HepG2 (cell line): ENCODE data around the gene SECTM1. TPM values are rescaled to one million over a fixed set of nuclear protein-coding genes. Genes with fewer than 3 reads are reported as not detected.

Experiments used
- ATF7-NPFF ChIP-seq: sonication (generic); formaldehyde crosslinking; IDR thresholded peaks from 2 replicates; pipeline ENCODE4 v1.8.1; 2023; ENCODE audit warnings: mild to moderate bottlenecking, low read depth, missing genetic modification reagents, moderate library complexity
- HNRNPLL ChIP-seq: fragments of 200-400 bp; formaldehyde crosslinking; IDR thresholded peaks from 2 replicates; pipeline ENCODE4 v1.6.1; 2017; ENCODE audit warnings: mild to moderate bottlenecking, low read depth, low read length; ENCODE audit not compliant: poor library complexity, severe bottlenecking
- THAP11 ChIP-seq: IDR thresholded peaks from 2 replicates; pipeline ENCODE4 v1.6.1; 2016; ENCODE audit warnings: missing biosample characterization, missing genetic modification reagents
- ZNF251 ChIP-seq: sonication (generic); formaldehyde crosslinking; IDR thresholded peaks from 2 replicates; pipeline ENCODE4 v1.9.0; 2021; ENCODE audit warnings: mild to moderate bottlenecking, missing genetic modification reagents
- ZNF546 ChIP-seq: sonication (generic); formaldehyde crosslinking; conservative IDR thresholded peaks from 2 replicates; pipeline ENCODE4 v1.8.1; 2023; ENCODE audit warnings: mild to moderate bottlenecking, missing genetic modification reagents
- ZNF605 ChIP-seq: sonication (generic); formaldehyde crosslinking; IDR thresholded peaks from 2 replicates; pipeline ENCODE4 v1.8.0; 2022; ENCODE audit warnings: mild to moderate bottlenecking, missing genetic modification reagents
- polyA plus RNA-seq, 8 experiments: library from polyadenylated mRNA; depleted of rRNA in 3 of 8; stranded (reverse) in 7 of 8; unstranded in 1 of 8; fragments of >200 nt; fragmentation: Illumina TruSeq in 4 of 8; extraction: Trizol in 4 of 8; gene quantifications; 2 replicates each; pipeline versions ENCODE4 v1.2.1 to v1.2.3, GENCODE V29; 2011 to 2016; ENCODE audit warnings: low read depth in 4 of 8, missing spikeins in 1 of 8, mixed read lengths in 1 of 8; ENCODE audit not compliant: insufficient read depth in 1 of 8
- total RNA-seq, 5 experiments: library from RNA; depleted of rRNA; stranded (reverse); fragments of >200 nt; fragmentation: Illumina TruSeq; extraction: Trizol; gene quantifications; 2 replicates each; pipeline ENCODE4 v1.2.3, GENCODE V29; 2016; ENCODE audit warnings: low read depth in 1 of 5
- TF ChIP-seq, protein P1 (sequence below): IDR thresholded peaks from 2 replicates; pipeline ENCODE4 v1.6.1; 2016; ENCODE audit warnings: missing compliant biosample characterization, missing genetic modification reagents, borderline replicate concordance
- TF ChIP-seq, protein P2 (sequence below): sonication (generic); formaldehyde crosslinking; IDR thresholded peaks from 2 replicates; pipeline ENCODE4 v1.5.1; 2020; ENCODE audit warnings: mild to moderate bottlenecking, missing genetic modification reagents, moderate library complexity
- TF ChIP-seq, protein P3 (sequence below): sonication (generic); formaldehyde crosslinking; IDR thresholded peaks from 2 replicates; pipeline ENCODE4 v1.4.0; 2020; ENCODE audit warnings: missing genetic modification reagents
- TF ChIP-seq, protein P4 (sequence below): sonication (generic); formaldehyde crosslinking; IDR thresholded peaks from 2 replicates; pipeline ENCODE4 v1.5.1; 2020; ENCODE audit warnings: mild to moderate bottlenecking, missing genetic modification reagents, moderate library complexity

SECTM1 gene
- total and polyA plus RNA-seq, 2 of the 13 experiments (the other 11 are each of a cell fraction or from before 2014, with no cell fraction given) = 3.5 to 5.3 TPM

DNA sequence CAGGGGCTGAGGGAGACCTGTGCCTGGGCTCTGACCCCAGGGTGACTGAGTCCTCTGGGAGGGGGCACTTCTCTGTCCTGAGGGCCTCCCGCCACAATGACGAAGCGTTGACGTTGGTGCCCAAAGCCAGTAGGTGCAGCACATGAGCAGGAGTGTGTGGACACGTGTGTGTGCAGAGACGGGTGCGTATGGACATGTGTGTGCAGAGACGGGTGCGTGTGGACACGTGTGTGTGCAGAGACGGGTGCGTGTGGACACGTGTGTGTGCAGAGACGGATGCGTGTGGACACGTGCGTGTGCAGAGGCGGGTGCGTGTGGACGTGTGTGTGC lies 15.4 kb downstream of the SECTM1 start (continued):
- TF ChIP-seq, protein P1, sequence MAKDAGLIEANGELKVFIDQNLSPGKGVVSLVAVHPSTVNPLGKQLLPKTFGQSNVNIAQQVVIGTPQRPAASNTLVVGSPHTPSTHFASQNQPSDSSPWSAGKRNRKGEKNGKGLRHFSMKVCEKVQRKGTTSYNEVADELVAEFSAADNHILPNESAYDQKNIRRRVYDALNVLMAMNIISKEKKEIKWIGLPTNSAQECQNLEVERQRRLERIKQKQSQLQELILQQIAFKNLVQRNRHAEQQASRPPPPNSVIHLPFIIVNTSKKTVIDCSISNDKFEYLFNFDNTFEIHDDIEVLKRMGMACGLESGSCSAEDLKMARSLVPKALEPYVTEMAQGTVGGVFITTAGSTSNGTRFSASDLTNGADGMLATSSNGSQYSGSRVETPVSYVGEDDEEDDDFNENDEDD (CRISPR knock-in tag) = 0 out of 2 replicates have a peak, but pooled peaks have one; percentile 19
- TF ChIP-seq, protein P2, sequence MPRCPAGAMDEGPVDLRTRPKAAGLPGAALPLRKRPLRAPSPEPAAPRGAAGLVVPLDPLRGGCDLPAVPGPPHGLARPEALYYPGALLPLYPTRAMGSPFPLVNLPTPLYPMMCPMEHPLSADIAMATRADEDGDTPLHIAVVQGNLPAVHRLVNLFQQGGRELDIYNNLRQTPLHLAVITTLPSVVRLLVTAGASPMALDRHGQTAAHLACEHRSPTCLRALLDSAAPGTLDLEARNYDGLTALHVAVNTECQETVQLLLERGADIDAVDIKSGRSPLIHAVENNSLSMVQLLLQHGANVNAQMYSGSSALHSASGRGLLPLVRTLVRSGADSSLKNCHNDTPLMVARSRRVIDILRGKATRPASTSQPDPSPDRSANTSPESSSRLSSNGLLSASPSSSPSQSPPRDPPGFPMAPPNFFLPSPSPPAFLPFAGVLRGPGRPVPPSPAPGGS = 0 out of 2 replicates have a peak, but pooled peaks have one; percentile 16
- TF ChIP-seq, protein P3, sequence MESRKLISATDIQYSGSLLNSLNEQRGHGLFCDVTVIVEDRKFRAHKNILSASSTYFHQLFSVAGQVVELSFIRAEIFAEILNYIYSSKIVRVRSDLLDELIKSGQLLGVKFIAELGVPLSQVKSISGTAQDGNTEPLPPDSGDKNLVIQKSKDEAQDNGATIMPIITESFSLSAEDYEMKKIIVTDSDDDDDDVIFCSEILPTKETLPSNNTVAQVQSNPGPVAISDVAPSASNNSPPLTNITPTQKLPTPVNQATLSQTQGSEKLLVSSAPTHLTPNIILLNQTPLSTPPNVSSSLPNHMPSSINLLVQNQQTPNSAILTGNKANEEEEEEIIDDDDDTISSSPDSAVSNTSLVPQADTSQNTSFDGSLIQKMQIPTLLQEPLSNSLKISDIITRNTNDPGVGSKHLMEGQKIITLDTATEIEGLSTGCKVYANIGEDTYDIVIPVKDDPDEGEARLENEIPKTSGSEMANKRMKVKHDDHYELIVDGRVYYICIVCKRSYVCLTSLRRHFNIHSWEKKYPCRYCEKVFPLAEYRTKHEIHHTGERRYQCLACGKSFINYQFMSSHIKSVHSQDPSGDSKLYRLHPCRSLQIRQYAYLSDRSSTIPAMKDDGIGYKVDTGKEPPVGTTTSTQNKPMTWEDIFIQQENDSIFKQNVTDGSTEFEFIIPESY = peak; percentile 71
- TF ChIP-seq ZNF251 (CRISPR knock-in tag) (no peak), ZNF546 (CRISPR knock-in tag) (no peak), ZNF605 (CRISPR knock-in tag) (no peak), HNRNPLL (peak; percentile 44), THAP11 (CRISPR knock-in tag) (no peak), ATF7-NPFF (0 out of 2 replicates have a peak, but pooled peaks have one; percentile 12)
- TF ChIP-seq, protein P4, sequence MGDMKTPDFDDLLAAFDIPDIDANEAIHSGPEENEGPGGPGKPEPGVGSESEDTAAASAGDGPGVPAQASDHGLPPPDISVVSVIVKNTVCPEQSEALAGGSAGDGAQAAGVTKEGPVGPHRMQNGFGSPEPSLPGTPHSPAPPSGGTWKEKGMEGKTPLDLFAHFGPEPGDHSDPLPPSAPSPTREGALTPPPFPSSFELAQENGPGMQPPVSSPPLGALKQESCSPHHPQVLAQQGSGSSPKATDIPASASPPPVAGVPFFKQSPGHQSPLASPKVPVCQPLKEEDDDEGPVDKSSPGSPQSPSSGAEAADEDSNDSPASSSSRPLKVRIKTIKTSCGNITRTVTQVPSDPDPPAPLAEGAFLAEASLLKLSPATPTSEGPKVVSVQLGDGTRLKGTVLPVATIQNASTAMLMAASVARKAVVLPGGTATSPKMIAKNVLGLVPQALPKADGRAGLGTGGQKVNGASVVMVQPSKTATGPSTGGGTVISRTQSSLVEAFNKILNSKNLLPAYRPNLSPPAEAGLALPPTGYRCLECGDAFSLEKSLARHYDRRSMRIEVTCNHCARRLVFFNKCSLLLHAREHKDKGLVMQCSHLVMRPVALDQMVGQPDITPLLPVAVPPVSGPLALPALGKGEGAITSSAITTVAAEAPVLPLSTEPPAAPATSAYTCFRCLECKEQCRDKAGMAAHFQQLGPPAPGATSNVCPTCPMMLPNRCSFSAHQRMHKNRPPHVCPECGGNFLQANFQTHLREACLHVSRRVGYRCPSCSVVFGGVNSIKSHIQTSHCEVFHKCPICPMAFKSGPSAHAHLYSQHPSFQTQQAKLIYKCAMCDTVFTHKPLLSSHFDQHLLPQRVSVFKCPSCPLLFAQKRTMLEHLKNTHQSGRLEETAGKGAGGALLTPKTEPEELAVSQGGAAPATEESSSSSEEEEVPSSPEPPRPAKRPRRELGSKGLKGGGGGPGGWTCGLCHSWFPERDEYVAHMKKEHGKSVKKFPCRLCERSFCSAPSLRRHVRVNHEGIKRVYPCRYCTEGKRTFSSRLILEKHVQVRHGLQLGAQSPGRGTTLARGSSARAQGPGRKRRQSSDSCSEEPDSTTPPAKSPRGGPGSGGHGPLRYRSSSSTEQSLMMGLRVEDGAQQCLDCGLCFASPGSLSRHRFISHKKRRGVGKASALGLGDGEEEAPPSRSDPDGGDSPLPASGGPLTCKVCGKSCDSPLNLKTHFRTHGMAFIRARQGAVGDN (CRISPR knock-in tag) = peak; percentile 77
- TF ChIP-seq, all 625 proteins: peak for 26
